K562 (cell line): ENCODE results near the gene ST3GAL5. TPM values are rescaled to one million over a fixed set of nuclear protein-coding genes. Genes with fewer than 3 reads are reported as not detected.

ENCODE experiments used
- CHD2 ChIP-seq: IDR thresholded peaks from 2 replicates; pipeline ENCODE4 v1.6.1; 2011; ENCODE audit warnings: low read depth, low read length
- FOXM1 ChIP-seq, 2 experiments: fragments of 450-650 bp in 1 of 2; sonication (generic) in 1 of 2; formaldehyde crosslinking in 1 of 2; IDR thresholded peaks; 2 replicates each; pipeline versions ENCODE4 v1.6.1 to v1.9.0; 2017 to 2022; ENCODE audit warnings: low read depth in 2 of 2, mild to moderate bottlenecking in 2 of 2, missing genetic modification reagents in 1 of 2, moderate library complexity in 1 of 2
- GATAD2A ChIP-seq: fragments of 450-650 bp; IDR thresholded peaks from 2 replicates; pipeline ENCODE4 v1.6.1; 2017
- HCFC1 ChIP-seq: IDR thresholded peaks from 2 replicates; pipeline ENCODE4 v1.6.1; 2012; ENCODE audit warnings: low read depth, low read length, improper control_type of control experiment
- JUN ChIP-seq, 2 experiments: sonication (generic) in 1 of 2; formaldehyde crosslinking in 1 of 2; IDR thresholded peaks; 2 replicates each; pipeline versions ENCODE4 v1.6.1 to v1.8.0; 2012 to 2022; ENCODE audit warnings: borderline replicate concordance in 2 of 2, mild to moderate bottlenecking in 2 of 2, improper control_type of control experiment in 1 of 2, low read depth in 1 of 2, low read length in 1 of 2, missing genetic modification reagents in 1 of 2
- L3MBTL2 ChIP-seq: fragments of 450-650 bp; IDR thresholded peaks from 2 replicates; pipeline ENCODE4 v1.6.1; 2016; ENCODE audit warnings: mild to moderate bottlenecking, moderate library complexity
- NFRKB ChIP-seq: fragments of 450-650 bp; IDR thresholded peaks from 2 replicates; pipeline ENCODE4 v1.6.1; 2016; ENCODE audit warnings: low read depth
- NFYB ChIP-seq: IDR thresholded peaks from 2 replicates; pipeline ENCODE4 v1.6.1; 2011; ENCODE audit warnings: mild to moderate bottlenecking, moderate library complexity; ENCODE audit not compliant: insufficient read length; ENCODE audit errors: extremely low read depth
- NR3C1 ChIP-seq: sonication (generic); formaldehyde crosslinking; IDR thresholded peaks from 2 replicates; pipeline ENCODE4 v1.8.1; 2022; ENCODE audit warnings: missing genetic modification reagents
- SIN3B ChIP-seq: fragments of 450-650 bp; IDR thresholded peaks from 2 replicates; pipeline ENCODE4 v1.6.1; 2017; ENCODE audit warnings: low read depth, mild to moderate bottlenecking, moderate library complexity
- SNIP1 ChIP-seq: fragments of 450-650 bp; IDR thresholded peaks from 2 replicates; pipeline ENCODE4 v1.7.1; 2017; ENCODE audit warnings: low read depth, mild to moderate bottlenecking
- TEAD2 ChIP-seq: fragments of 450-650 bp; IDR thresholded peaks from 2 replicates; pipeline ENCODE4 v1.6.1; 2016; ENCODE audit warnings: missing genetic modification characterization, control low read depth, missing compliant biosample characterization
- THRAP3 ChIP-seq: fragments of 450-650 bp; IDR thresholded peaks from 2 replicates; pipeline ENCODE4 v1.6.1; 2016; ENCODE audit warnings: mild to moderate bottlenecking, inconsistent platforms, borderline replicate concordance
- ZBTB17 ChIP-seq: fragments of 450-650 bp; formaldehyde crosslinking; IDR thresholded peaks from 2 replicates; pipeline ENCODE4 v1.4.0; 2020; ENCODE audit warnings: mild to moderate bottlenecking
- ZFX ChIP-seq: sonication (generic); formaldehyde crosslinking; IDR thresholded peaks from 2 replicates; pipeline ENCODE4 v1.8.0; 2022; ENCODE audit warnings: mild to moderate bottlenecking, missing genetic modification reagents, moderate library complexity
- ZHX1 ChIP-seq: fragments of 150-350 bp; conservative IDR thresholded peaks from 2 replicates; pipeline ENCODE4 v1.6.1; 2014; ENCODE audit warnings: low read length
- ZNF408 ChIP-seq: fragments of 250-450 bp; sonication (Bioruptor Pico); IDR thresholded peaks from 2 replicates; pipeline ENCODE4 v1.4.0; 2020; ENCODE audit warnings: low read depth, mild to moderate bottlenecking, moderate library complexity
- ZNF639 ChIP-seq, 2 experiments: fragments of 200-800 bp in 1 of 2; sonication (Bioruptor generic) in 1 of 2; sonication (generic) in 1 of 2; formaldehyde crosslinking in 1 of 2; IDR thresholded peaks in 1 of 2; conservative IDR thresholded peaks in 1 of 2; 2 replicates each; pipeline versions ENCODE4 v1.5.0 to v1.6.1; 2016 to 2020; ENCODE audit warnings: missing compliant biosample characterization in 1 of 2, missing genetic modification characterization in 1 of 2, missing genetic modification reagents in 1 of 2
- polyA plus RNA-seq, 8 experiments: library from polyadenylated mRNA; depleted of rRNA in 4 of 8; stranded (reverse) in 5 of 8; unstranded in 3 of 8; fragments of >200 nt; fragmentation: Nextera tagmentation in 2 of 8; fragmentation: Illumina TruSeq in 1 of 8; extraction: Ambion mirVana in 2 of 8; extraction: Trizol in 1 of 8; gene quantifications; 2 replicates each; pipeline versions ENCODE4 v1.2.1 to v1.2.3, GENCODE V29; 2011 to 2014; ENCODE audit warnings: inconsistent platforms in 1 of 8, missing spikeins in 1 of 8
- total RNA-seq, 7 experiments: library from RNA; depleted of rRNA in 6 of 7; stranded (reverse); fragments of >200 nt in 6 of 7; fragmentation: Illumina TruSeq in 2 of 7; extraction: Trizol in 2 of 7; gene quantifications; 2 replicates each; pipeline versions ENCODE4 v1.2.1 to v1.2.3, GENCODE V29; 2011 to 2021; ENCODE audit warnings: low replicate concordance in 1 of 7
- TF ChIP-seq, protein P1 (sequence below): sonication (generic); formaldehyde crosslinking; IDR thresholded peaks from 2 replicates; pipeline ENCODE4 v1.8.0; 2022; ENCODE audit warnings: mild to moderate bottlenecking, missing genetic modification reagents
- TF ChIP-seq, protein P2 (sequence below): sonication (generic); formaldehyde crosslinking; IDR thresholded peaks from 2 replicates; pipeline ENCODE4 v1.8.1; 2023; ENCODE audit warnings: mild to moderate bottlenecking, missing genetic modification reagents

ST3GAL5 gene
- total and polyA plus RNA-seq, 9 of the 15 experiments (the other 6 are each of a cell fraction or from before 2014, with no cell fraction given), result 1.6 to 10.0 (median 4.2) TPM

DNA sequence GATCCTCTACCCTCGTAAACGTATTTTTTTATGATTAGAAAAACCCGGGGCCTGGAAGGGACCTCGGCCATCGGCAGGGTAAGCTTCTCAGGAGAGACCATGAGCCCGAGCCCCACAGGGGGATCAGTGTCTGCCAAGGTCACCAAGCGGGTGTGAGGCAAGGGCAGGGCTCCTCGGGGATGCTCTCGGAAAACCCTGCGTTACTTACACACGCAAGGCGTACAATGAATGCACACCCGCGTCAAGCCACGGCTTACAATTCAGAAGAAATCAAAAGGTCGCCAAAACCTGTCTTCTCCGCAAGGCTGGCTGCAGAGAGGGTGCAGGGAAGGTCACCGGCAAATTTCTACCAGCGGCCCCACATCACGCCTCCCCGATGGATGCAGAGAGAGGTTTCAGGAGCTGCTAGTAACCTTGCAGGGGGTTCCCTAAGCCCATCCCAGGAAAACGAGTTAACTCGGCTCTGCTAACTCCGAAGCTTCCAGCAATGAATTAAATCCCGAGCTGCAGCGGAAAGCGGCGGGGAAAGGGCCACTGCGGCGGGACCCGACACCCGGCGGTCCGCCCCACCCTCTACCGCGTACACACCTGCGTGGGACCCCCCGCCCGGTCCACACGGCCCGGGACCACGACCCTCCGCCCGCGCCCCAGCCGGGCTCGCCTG is 638 bp downstream of the ST3GAL5 start (continued):
- TF ChIP-seq ZHX1 (no peak), NFYB (no peak), NR3C1 (CRISPR knock-in tag) (no peak), SIN3B (no peak), ZNF408 (CRISPR knock-in tag) (no peak), ZBTB17 (CRISPR knock-in tag) (no peak), THRAP3 (no peak), HCFC1 (no peak), TEAD2 (tag) (no peak), ZNF639 (CRISPR knock-in tag; conservative IDR thresholded peaks at IDR 0.05 in 1 of 2, IDR thresholded peaks at IDR 0.05 in 1 of 2) (no peak), ZFX (CRISPR knock-in tag) (0 out of 2 replicates have a peak, but pooled peaks have one; percentile 11), SNIP1 (no peak), GATAD2A (no peak), FOXM1 (IDR thresholded peaks at IDR 0.05; ENCODE audit: low read depth) (no peak), FOXM1 (CRISPR knock-in tag; IDR thresholded peaks at IDR 0.05; ENCODE audit: low read depth) (no peak), CHD2 (no peak), JUN (IDR thresholded peaks at IDR 0.05; ENCODE audit: borderline replicate concordance, low read depth, low read length) (no peak), JUN (CRISPR knock-in tag; IDR thresholded peaks at IDR 0.05; ENCODE audit: borderline replicate concordance) (no peak), NFRKB (no peak), L3MBTL2 (0 out of 2 replicates have a peak, but pooled peaks have one; percentile 2)
- TF ChIP-seq, protein P1, sequence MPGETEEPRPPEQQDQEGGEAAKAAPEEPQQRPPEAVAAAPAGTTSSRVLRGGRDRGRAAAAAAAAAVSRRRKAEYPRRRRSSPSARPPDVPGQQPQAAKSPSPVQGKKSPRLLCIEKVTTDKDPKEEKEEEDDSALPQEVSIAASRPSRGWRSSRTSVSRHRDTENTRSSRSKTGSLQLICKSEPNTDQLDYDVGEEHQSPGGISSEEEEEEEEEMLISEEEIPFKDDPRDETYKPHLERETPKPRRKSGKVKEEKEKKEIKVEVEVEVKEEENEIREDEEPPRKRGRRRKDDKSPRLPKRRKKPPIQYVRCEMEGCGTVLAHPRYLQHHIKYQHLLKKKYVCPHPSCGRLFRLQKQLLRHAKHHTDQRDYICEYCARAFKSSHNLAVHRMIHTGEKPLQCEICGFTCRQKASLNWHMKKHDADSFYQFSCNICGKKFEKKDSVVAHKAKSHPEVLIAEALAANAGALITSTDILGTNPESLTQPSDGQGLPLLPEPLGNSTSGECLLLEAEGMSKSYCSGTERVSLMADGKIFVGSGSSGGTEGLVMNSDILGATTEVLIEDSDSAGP (CRISPR knock-in tag), result no peak
- TF ChIP-seq, protein P2, sequence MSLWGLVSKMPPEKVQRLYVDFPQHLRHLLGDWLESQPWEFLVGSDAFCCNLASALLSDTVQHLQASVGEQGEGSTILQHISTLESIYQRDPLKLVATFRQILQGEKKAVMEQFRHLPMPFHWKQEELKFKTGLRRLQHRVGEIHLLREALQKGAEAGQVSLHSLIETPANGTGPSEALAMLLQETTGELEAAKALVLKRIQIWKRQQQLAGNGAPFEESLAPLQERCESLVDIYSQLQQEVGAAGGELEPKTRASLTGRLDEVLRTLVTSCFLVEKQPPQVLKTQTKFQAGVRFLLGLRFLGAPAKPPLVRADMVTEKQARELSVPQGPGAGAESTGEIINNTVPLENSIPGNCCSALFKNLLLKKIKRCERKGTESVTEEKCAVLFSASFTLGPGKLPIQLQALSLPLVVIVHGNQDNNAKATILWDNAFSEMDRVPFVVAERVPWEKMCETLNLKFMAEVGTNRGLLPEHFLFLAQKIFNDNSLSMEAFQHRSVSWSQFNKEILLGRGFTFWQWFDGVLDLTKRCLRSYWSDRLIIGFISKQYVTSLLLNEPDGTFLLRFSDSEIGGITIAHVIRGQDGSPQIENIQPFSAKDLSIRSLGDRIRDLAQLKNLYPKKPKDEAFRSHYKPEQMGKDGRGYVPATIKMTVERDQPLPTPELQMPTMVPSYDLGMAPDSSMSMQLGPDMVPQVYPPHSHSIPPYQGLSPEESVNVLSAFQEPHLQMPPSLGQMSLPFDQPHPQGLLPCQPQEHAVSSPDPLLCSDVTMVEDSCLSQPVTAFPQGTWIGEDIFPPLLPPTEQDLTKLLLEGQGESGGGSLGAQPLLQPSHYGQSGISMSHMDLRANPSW, result no peak
